ENCODE measurements around the gene ZFP36L1. TPM values are rescaled to one million over a fixed set of nuclear protein-coding genes. Genes with fewer than 3 reads are reported as not detected.

ZFP36L1 gene
- total and polyA plus RNA-seq, 2 of the 13 experiments (the other 11 are each of a cell fraction or from before 2014, with no cell fraction given) = 7.4 to 10.2 TPM

GRCh38 chr14:68795597-68796417, 2.9 kb upstream of the ZFP36L1 start (continued):
- TF ChIP-seq, protein P1, sequence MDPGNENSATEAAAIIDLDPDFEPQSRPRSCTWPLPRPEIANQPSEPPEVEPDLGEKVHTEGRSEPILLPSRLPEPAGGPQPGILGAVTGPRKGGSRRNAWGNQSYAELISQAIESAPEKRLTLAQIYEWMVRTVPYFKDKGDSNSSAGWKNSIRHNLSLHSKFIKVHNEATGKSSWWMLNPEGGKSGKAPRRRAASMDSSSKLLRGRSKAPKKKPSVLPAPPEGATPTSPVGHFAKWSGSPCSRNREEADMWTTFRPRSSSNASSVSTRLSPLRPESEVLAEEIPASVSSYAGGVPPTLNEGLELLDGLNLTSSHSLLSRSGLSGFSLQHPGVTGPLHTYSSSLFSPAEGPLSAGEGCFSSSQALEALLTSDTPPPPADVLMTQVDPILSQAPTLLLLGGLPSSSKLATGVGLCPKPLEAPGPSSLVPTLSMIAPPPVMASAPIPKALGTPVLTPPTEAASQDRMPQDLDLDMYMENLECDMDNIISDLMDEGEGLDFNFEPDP (CRISPR knock-in tag; conservative IDR thresholded peaks at IDR 0.05) = no peak
- TF ChIP-seq AGO1 (IDR thresholded peaks at IDR 0.05; ENCODE audit: low read depth, low read length, poor library complexity, severe bottlenecking) (peak; percentile 58), CBFB (CRISPR knock-in tag; IDR thresholded peaks at IDR 0.05) (peak; percentile 68), ZNF446 (CRISPR knock-in tag; IDR thresholded peaks at IDR 0.05) (no peak; the same call in 1 of the 2 replicates), RELA (CRISPR knock-in tag; IDR thresholded peaks at IDR 0.05) (0 out of 2 replicates have a peak, but pooled peaks have one; percentile 45), ZNF672 (CRISPR knock-in tag; IDR thresholded peaks at IDR 0.05) (0 out of 2 replicates have a peak, but pooled peaks have one; percentile 78), NR3C1 (CRISPR knock-in tag; IDR thresholded peaks at IDR 0.05) (no peak), MTA1 (CRISPR knock-in tag; IDR thresholded peaks at IDR 0.05; ENCODE audit: borderline replicate concordance) (peak; percentile 76; the same call in 1 of the 2 replicates), TARDBP (CRISPR knock-in tag; IDR thresholded peaks at IDR 0.05) (no peak; the same call in 1 of the 2 replicates), BCLAF1 (IDR thresholded peaks at IDR 0.05) (no peak), BCL6 (CRISPR knock-in tag; IDR thresholded peaks at IDR 0.05) (peak; percentile 35; the same call in 1 of the 2 replicates), SRSF4 (IDR thresholded peaks at IDR 0.05; ENCODE audit: low read depth, low read length, poor library complexity, severe bottlenecking) (no peak), KDM3A (CRISPR knock-in tag; IDR thresholded peaks at IDR 0.05; ENCODE audit: low read depth) (no peak; the same call in 1 of the 2 replicates), REL (CRISPR knock-in tag; conservative IDR thresholded peaks at IDR 0.05) (peak; percentile 56; the same call in 1 of the 2 replicates), RBFOX2 (IDR thresholded peaks at IDR 0.05; ENCODE audit: low read depth, low read length) (peak; percentile 99), AHR (CRISPR knock-in tag; IDR thresholded peaks at IDR 0.05) (no peak; the same call in 1 of the 2 replicates), NFIB (CRISPR knock-in tag; IDR thresholded peaks at IDR 0.05; ENCODE audit: borderline replicate concordance) (no peak)
- TF ChIP-seq, protein P2, sequence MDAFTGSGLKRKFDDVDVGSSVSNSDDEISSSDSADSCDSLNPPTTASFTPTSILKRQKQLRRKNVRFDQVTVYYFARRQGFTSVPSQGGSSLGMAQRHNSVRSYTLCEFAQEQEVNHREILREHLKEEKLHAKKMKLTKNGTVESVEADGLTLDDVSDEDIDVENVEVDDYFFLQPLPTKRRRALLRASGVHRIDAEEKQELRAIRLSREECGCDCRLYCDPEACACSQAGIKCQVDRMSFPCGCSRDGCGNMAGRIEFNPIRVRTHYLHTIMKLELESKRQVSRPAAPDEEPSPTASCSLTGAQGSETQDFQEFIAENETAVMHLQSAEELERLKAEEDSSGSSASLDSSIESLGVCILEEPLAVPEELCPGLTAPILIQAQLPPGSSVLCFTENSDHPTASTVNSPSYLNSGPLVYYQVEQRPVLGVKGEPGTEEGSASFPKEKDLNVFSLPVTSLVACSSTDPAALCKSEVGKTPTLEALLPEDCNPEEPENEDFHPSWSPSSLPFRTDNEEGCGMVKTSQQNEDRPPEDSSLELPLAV (CRISPR knock-in tag; conservative IDR thresholded peaks at IDR 0.05; ENCODE audit: low read depth) = 0 out of 2 replicates have a peak, but pooled peaks have one; percentile 57

All from HepG2 (cell line).